IMR-90 (cell line): Measurements from ENCODE around the gene TPO. TPM values are rescaled to one million over a fixed set of nuclear protein-coding genes. Genes with fewer than 3 reads are reported as not detected.

Experiments used
- ATAC-seq: fragments of 200-7000 bp; cut with Tn5 transposase; 2 replicates; pipeline ENCODE4 v1.9.1; 2020; ENCODE audit warnings: low read depth, mild to moderate bottlenecking, moderate library complexity
- BruUV-seq: library from RNA; stranded (reverse); fragments of 400-500 nt; replicated peaks from 2 replicates; lab custom pipeline; 2021; lab: Mats Ljungman, UMichigan
- CTCF ChIA-PET: fragments of 300-600 bp; formaldehyde crosslinking; extraction: SDS; loops from one replicate; lab custom pipeline; 2021; ENCODE audit warnings: antibody characterized with exemption; lab: Yijun Ruan, JAX
- POLR2A ChIA-PET: fragments of 300-600 bp; sonication (Branson Sonifier 250); formaldehyde crosslinking; loops from one replicate; lab custom pipeline; 2022; ENCODE audit warnings: antibody characterized with exemption; ENCODE audit not compliant: unreplicated experiment; lab: Charles Lee
- DNase-seq: peaks from one replicate; pipeline ENCODE4 v3.0.0; 2013
- H2AFZ ChIP-seq: replicated peaks from 2 replicates; pipeline ENCODE3; 2013; ENCODE audit warnings: low read length, mild to moderate bottlenecking; ENCODE audit not compliant: poor library complexity
- H2AK5ac ChIP-seq: 2 replicates; pipeline ENCODE4 v1.6.1; 2013; ENCODE audit warnings: low read depth, low read length, inconsistent platforms
- H2AK9ac ChIP-seq: replicated peaks from 2 replicates; pipeline ENCODE3; 2013; ENCODE audit warnings: mild to moderate bottlenecking, low read depth, low read length, moderate library complexity; ENCODE audit not compliant: poor library complexity
- H2BK120ac ChIP-seq: 2 replicates; pipeline ENCODE4 v1.6.1; 2013; ENCODE audit warnings: low read depth, low read length, inconsistent platforms
- H2BK15ac ChIP-seq: 3 replicates; pipeline ENCODE4 v1.6.1; 2013; ENCODE audit warnings: low read depth, low read length, inconsistent platforms
- H2BK20ac ChIP-seq: 2 replicates; pipeline ENCODE4 v1.6.1; 2013; ENCODE audit warnings: low read depth, mild to moderate bottlenecking, inconsistent platforms, low read length, moderate library complexity
- H2BK5ac ChIP-seq: 2 replicates; pipeline ENCODE4 v1.6.1; 2013; ENCODE audit warnings: mild to moderate bottlenecking, low read depth, low read length, inconsistent platforms; ENCODE audit not compliant: poor library complexity, severe bottlenecking
- H3K14ac ChIP-seq: replicated peaks from 2 replicates; pipeline ENCODE4 v1.6.1; 2013; ENCODE audit warnings: low read depth, low read length, inconsistent platforms
- H3K18ac ChIP-seq: 2 replicates; pipeline ENCODE4 v1.6.1; 2013; ENCODE audit warnings: low read depth, low read length, control low read depth
- H3K23ac ChIP-seq: 2 replicates; pipeline ENCODE4 v1.6.1; 2013; ENCODE audit warnings: low read depth, low read length, inconsistent platforms
- H3K27ac ChIP-seq: 2 replicates; pipeline ENCODE4 v1.5.1; 2013; ENCODE audit warnings: mild to moderate bottlenecking, control low read depth, low read length; ENCODE audit not compliant: insufficient read depth
- H3K27me3 ChIP-seq: 2 replicates; pipeline ENCODE4 v1.6.1; 2013; ENCODE audit warnings: low read length; ENCODE audit not compliant: control insufficient read depth, insufficient read depth
- H3K36me3 ChIP-seq: 2 replicates; pipeline ENCODE4 v1.6.1; 2013; ENCODE audit warnings: low read length, mixed read lengths; ENCODE audit not compliant: control insufficient read depth, insufficient read depth
- H3K4ac ChIP-seq: 2 replicates; pipeline ENCODE4 v1.6.1; 2013; ENCODE audit warnings: low read depth, low read length, inconsistent platforms
- H3K4me1 ChIP-seq: 2 replicates; pipeline ENCODE4 v1.6.1; 2013; ENCODE audit warnings: low read length, mixed read lengths; ENCODE audit not compliant: control insufficient read depth, insufficient read depth
- H3K4me2 ChIP-seq: 2 replicates; pipeline ENCODE4 v1.6.1; 2013; ENCODE audit warnings: low read depth, mild to moderate bottlenecking, control low read depth, low read length, moderate library complexity
- H3K4me3 ChIP-seq: 2 replicates; pipeline ENCODE4 v1.5.1; 2013; ENCODE audit warnings: low read depth, mild to moderate bottlenecking, control low read depth, low read length, moderate library complexity; ENCODE audit not compliant: insufficient read depth
- H3K56ac ChIP-seq: 2 replicates; pipeline ENCODE4 v1.6.1; 2013; ENCODE audit warnings: low read length, inconsistent platforms; ENCODE audit not compliant: insufficient read depth; ENCODE audit errors: extremely low read depth
- H3K79me1 ChIP-seq, 2 experiments: 2 replicates each; pipeline ENCODE4 v1.6.1; 2013; ENCODE audit warnings: low read length in 2 of 2, inconsistent platforms in 1 of 2, low read depth in 1 of 2
- H3K9ac ChIP-seq: 2 replicates; pipeline ENCODE4 v1.6.1; 2013; ENCODE audit warnings: low read depth, low read length, control low read depth
- H3K9me1 ChIP-seq: 2 replicates; pipeline ENCODE4 v1.6.1; 2013; ENCODE audit warnings: low read length, inconsistent platforms; ENCODE audit not compliant: insufficient read depth
- H3K9me3 ChIP-seq: 2 replicates; pipeline ENCODE4 v1.6.1; 2013; ENCODE audit warnings: low read length; ENCODE audit not compliant: control insufficient read depth, insufficient read depth
- H4K20me1 ChIP-seq: 2 replicates; pipeline ENCODE4 v1.6.1; 2013; ENCODE audit warnings: low read length, inconsistent platforms; ENCODE audit not compliant: insufficient read depth
- H4K5ac ChIP-seq: 2 replicates; pipeline ENCODE4 v1.6.1; 2013; ENCODE audit warnings: mild to moderate bottlenecking, low read depth, low read length, control low read depth
- H4K8ac ChIP-seq, 2 experiments: 2 replicates each; pipeline ENCODE4 v1.6.1; 2013; ENCODE audit warnings: low read depth in 2 of 2, low read length in 2 of 2, control low read depth in 1 of 2, inconsistent platforms in 1 of 2
- H4K91ac ChIP-seq: 2 replicates; pipeline ENCODE4 v1.6.1; 2013; ENCODE audit warnings: low read depth, low read length, inconsistent platforms; ENCODE audit not compliant: insufficient read depth
- BHLHE40 ChIP-seq: fragments of 150-350 bp; IDR thresholded peaks from 2 replicates; pipeline ENCODE4 v1.6.1; 2016; ENCODE audit warnings: mild to moderate bottlenecking, low read depth, low read length
- CEBPB ChIP-seq: IDR thresholded peaks from 2 replicates; pipeline ENCODE4 v1.6.1; 2012; ENCODE audit warnings: low read depth, low read length, improper control_type of control experiment
- CHD1 ChIP-seq: IDR thresholded peaks from 2 replicates; pipeline ENCODE4 v1.6.1; 2012; ENCODE audit warnings: low read depth, low read length, improper control_type of control experiment
- CTCF ChIP-seq: conservative IDR thresholded peaks from 2 replicates; pipeline ENCODE4 v1.5.1; 2012; ENCODE audit warnings: mild to moderate bottlenecking, low read depth, low read length, improper control_type of control experiment
- ELK1 ChIP-seq: fragments of 150-350 bp; IDR thresholded peaks from 2 replicates; pipeline ENCODE4 v1.6.1; 2016; ENCODE audit warnings: low read depth, mild to moderate bottlenecking, low read length, moderate library complexity, borderline replicate concordance
- FOS ChIP-seq: fragments of 150-350 bp; IDR thresholded peaks from 2 replicates; pipeline ENCODE4 v1.6.1; 2016; ENCODE audit warnings: low read depth, low read length
- MAFK ChIP-seq: IDR thresholded peaks from 2 replicates; pipeline ENCODE4 v1.6.1; 2012; ENCODE audit warnings: low read depth, low read length, improper control_type of control experiment
- MAZ ChIP-seq: IDR thresholded peaks from 2 replicates; pipeline ENCODE4 v1.6.1; 2012; ENCODE audit warnings: low read depth, mild to moderate bottlenecking, low read length, improper control_type of control experiment, moderate library complexity, borderline replicate concordance
- MXI1 ChIP-seq: IDR thresholded peaks from 2 replicates; pipeline ENCODE4 v1.6.1; 2012; ENCODE audit warnings: low read depth, mild to moderate bottlenecking, low read length, moderate library complexity, borderline replicate concordance
- NFE2L2 ChIP-seq: fragments of 150-350 bp; IDR thresholded peaks from 2 replicates; pipeline ENCODE4 v1.6.1; 2016; ENCODE audit warnings: low read depth, mild to moderate bottlenecking, low read length
- POLR2A ChIP-seq: IDR thresholded peaks from 2 replicates; pipeline ENCODE4 v1.6.1; 2012; ENCODE audit warnings: mild to moderate bottlenecking, low read depth, low read length
- RAD21 ChIP-seq: IDR thresholded peaks from 2 replicates; pipeline ENCODE4 v1.6.1; 2012; ENCODE audit warnings: low read length, improper control_type of control experiment
- RCOR1 ChIP-seq: IDR thresholded peaks from 2 replicates; pipeline ENCODE4 v1.6.1; 2012; ENCODE audit warnings: mild to moderate bottlenecking, low read length, improper control_type of control experiment; ENCODE audit not compliant: insufficient replicate concordance
- RFX5 ChIP-seq: IDR thresholded peaks from 2 replicates; pipeline ENCODE4 v1.8.0; 2012; ENCODE audit warnings: low read depth, mild to moderate bottlenecking, low read length, moderate library complexity
- SMC3 ChIP-seq: fragments of 150-350 bp; IDR thresholded peaks from 2 replicates; pipeline ENCODE4 v1.6.1; 2016; ENCODE audit warnings: low read depth, mild to moderate bottlenecking, antibody characterized with exemption, low read length, moderate library complexity
- USF2 ChIP-seq: fragments of 150-350 bp; IDR thresholded peaks from 2 replicates; pipeline ENCODE4 v1.6.1; 2017; ENCODE audit warnings: mild to moderate bottlenecking, antibody characterized with exemption, low read length, low read depth
- WGBS, 2 experiments: methylation state at CpG; one replicate each; pipeline versions ENCODE4 v1.1.5 to v1.1.7; 2013; ENCODE audit warnings: missing lambda C conversion rate in 2 of 2; ENCODE audit not compliant: insufficient read length in 1 of 2; ENCODE audit errors: extremely low coverage in 2 of 2; 5-methylcytosine and 5-hydroxymethylcytosine counted together
- dilution Hi-C: fragments of 300-500 bp; cut with HindIII; formaldehyde crosslinking; loops from one replicate; pipeline ENCODE4 v1.14.3; 2018; ENCODE audit warnings: low sequenced_read_pairs; ENCODE audit not compliant: unreplicated experiment
- in situ Hi-C: fragments of 300-500 bp; cut with MboI; formaldehyde crosslinking; loops from 3 replicates; pipeline ENCODE4 v1.14.3; 2019; ENCODE audit warnings: low sequenced_read_pairs, inconsistent platforms, mixed read lengths
- intact Hi-C: fragments of 100-400 bp; cut with micrococcal nuclease; formaldehyde crosslinking; loops from 2 replicates; pipeline ENCODE4 v1.10.0; 2022
- polyA plus RNA-seq, 3 experiments: library from polyadenylated mRNA; depleted of rRNA; stranded (reverse); fragments of >200 nt; gene quantifications; 2 replicates each; pipeline ENCODE4 v1.2.3, GENCODE V29; 2012; ENCODE audit warnings: low replicate concordance in 1 of 3
- total RNA-seq: library from RNA; depleted of rRNA; stranded (reverse); fragments of >200 nt; gene quantifications from 2 replicates; pipeline ENCODE4 v1.2.3, GENCODE V29; 2012

TPO gene
- total and polyA plus RNA-seq, 2 of the 4 experiments (the other 2 are of a cell fraction): not detected

DNA sequence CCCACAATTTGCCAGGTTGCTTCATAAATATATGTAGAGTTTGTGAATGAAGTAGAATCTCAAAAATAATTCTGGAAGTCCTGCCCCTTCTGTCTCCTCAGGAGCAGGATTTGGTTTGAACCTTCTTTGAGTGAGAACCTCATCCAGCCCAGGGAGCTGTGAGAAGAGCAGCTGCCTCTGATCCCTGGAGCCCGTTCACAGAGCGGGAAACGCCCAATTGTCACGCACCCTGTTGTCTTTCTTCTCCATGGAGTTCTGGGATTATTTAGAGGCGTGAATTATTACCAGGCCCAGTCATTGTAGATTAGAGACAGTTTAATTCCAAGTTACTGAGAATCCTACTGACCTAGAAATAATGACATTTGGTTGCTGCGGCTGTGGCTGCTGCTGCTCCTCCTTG is 66.1 kb downstream of the TPO start:
- H3K27me3 ChIP-seq: no peaks in the 10 kb centered on the region
- H3K23ac ChIP-seq: no peak overlapping the region
- H3K36me3 ChIP-seq: no peaks in the 10 kb centered on the region
- no peak overlapping the region for H3K9ac ChIP-seq
- no peak for TF ChIP-seq SMC3
- TF ChIP-seq RFX5: no peak
- TF ChIP-seq BHLHE40: no peak
- TF ChIP-seq CHD1: no peak
- TF ChIP-seq POLR2A: no peak
- TF ChIP-seq MAZ: no peak
- TF ChIP-seq USF2: no peak
- no peak for TF ChIP-seq FOS
- no peak for TF ChIP-seq ELK1
- no peak for TF ChIP-seq RAD21
- TF ChIP-seq NFE2L2: no peak
- TF ChIP-seq RCOR1: no peak
- no peak for TF ChIP-seq MXI1
- no peak for TF ChIP-seq MAFK
- TF ChIP-seq CEBPB: no peak
- TF ChIP-seq CTCF: no peak
- H2AK5ac ChIP-seq: no peak overlapping the region
- H2BK120ac ChIP-seq: no peak overlapping the region
- no peak overlapping the region for H3K14ac ChIP-seq
- H2AK9ac ChIP-seq: no peak overlapping the region
- peaks cover 9% of the 10 kb centered on the region; the same call in 1 of the 2 replicates for H3K9me3 ChIP-seq
- DNase-seq (no peak), ATAC-seq (no peak)
- no peak overlapping the region for H3K4ac ChIP-seq
- H2BK5ac ChIP-seq: no peak overlapping the region
- no peak overlapping the region for H3K27ac ChIP-seq
- H4K5ac ChIP-seq: no peak overlapping the region
- no peak overlapping the region for H2BK15ac ChIP-seq
- H3K56ac ChIP-seq: no peak overlapping the region
- BruUV-seq: no TSS peak
- H4K20me1 ChIP-seq: no peaks in the 10 kb centered on the region
- H4K8ac ChIP-seq: no peak overlapping the region
- no peak overlapping the region for H3K4me2 ChIP-seq
- no peaks in the 10 kb centered on the region for H3K79me1 ChIP-seq
- POLR2A ChIA-PET: no interaction called here
- H3K9me1 ChIP-seq: no peaks in the 10 kb centered on the region
- no peaks in the 10 kb centered on the region for H3K4me1 ChIP-seq
- dilution Hi-C loops (no loop called here), intact Hi-C loops (no loop called here), in situ Hi-C loops (no loop called here)
- no peak overlapping the region for H2AFZ ChIP-seq
- no CpG with 5 or more reads among the region's 6 CpGs for WGBS, 2 experiments
- H4K91ac ChIP-seq: no peak overlapping the region
- H3K4me3 ChIP-seq: no peak overlapping the region
- H2BK20ac ChIP-seq: no peak overlapping the region
- CTCF ChIA-PET: no interaction called here
- no peak overlapping the region for H3K18ac ChIP-seq
